ENCODE results near the gene PHACTR1.
"Not testable (repeated sequence)": the region's sequence is repeated elsewhere in the genome, so short reads cannot be mapped to it uniquely, and the experiment has no call there.

Gene PHACTR1

GRCh38 chr6:12903246-12903645 lies 186.7 kb downstream of the PHACTR1 start:
- no peak for DNase-seq (ENCODE audit: low spot score)

- DNase-seq (ENCODE audit: low spot score): no peak
These were observed 193.3 kb downstream of the PHACTR1 start for GRCh38 chr6:12909833-12910232.

GRCh38 chr6:12911427-12911826 lies 194.9 kb downstream of the PHACTR1 start:
- no peak for DNase-seq (ENCODE audit: low spot score)

DNA sequence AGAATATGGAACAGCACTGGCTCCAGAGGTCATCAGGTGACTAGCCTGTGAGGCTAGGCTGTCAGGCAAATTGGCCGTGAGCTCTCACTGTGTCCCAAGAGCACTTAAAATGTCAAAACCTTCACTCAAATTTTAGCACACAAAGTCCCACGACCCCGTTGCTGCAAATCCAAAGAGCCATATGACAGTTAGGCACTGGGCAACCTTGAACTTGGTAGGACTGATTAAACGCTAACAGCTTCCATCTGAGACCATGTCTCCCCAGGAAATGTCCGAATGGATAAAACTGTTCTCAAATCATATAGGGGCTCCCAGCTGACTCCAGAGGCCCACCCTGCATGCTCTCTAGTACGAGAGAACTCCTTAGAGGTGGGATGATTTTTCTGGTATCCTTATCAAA lies 196.6 kb downstream of the PHACTR1 start:
- DNase-seq (ENCODE audit: low spot score): no peak

DNA sequence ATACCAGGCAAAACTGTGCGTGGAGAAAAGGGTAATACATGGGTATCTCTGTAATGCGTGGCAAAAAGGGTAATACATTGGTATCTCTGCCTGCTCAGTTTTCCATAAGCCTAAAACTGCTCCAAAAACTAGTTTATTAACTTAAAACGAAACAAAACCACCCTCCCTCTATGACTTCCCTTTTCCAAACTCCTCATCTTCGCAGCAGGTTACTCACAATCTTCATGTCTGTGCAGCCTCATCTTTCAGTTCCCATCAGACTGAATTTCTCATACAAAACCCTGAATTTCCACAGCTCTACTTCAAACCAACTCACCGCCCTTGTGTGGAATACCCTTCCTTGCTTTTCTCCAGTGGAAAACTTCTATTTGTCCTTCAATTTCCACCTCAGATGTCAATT lies 199.4 kb downstream of the PHACTR1 start:
- no peak for DNase-seq (ENCODE audit: low spot score)

DNA sequence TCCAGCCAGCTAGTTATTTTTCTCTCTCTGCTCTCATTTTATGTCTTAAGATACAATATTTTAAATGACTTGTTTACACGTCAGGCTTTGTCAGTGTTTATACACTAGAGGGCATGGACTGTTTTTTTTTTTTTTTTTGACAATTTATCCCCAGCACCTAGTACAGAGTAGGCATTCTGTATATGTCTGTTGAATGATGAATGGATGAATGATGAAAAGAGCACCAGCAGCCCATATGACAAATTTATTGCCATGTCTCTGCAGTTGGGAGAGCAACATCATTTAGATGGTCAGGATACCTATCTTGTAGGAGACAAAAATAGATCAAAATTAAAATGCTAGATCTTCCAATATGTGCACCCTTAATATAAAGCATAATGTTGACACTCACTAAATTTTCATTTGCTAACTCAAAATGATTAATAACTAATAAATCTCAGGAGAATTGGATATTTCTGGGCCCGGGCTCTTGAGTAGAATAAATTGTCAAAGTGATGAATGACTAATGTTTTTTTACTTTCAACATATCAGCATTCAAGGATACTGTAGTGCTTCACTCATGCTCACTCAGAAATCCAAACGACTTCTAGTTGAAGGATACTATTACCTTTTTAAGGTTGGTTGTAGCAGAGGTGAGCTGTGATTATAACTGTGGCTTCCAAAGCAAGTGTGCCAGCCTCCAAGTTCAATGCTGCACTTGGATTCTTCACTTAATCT lies 200.0 kb downstream of the PHACTR1 start:
- no peak for DNase-seq (ENCODE audit: low spot score)

DNA sequence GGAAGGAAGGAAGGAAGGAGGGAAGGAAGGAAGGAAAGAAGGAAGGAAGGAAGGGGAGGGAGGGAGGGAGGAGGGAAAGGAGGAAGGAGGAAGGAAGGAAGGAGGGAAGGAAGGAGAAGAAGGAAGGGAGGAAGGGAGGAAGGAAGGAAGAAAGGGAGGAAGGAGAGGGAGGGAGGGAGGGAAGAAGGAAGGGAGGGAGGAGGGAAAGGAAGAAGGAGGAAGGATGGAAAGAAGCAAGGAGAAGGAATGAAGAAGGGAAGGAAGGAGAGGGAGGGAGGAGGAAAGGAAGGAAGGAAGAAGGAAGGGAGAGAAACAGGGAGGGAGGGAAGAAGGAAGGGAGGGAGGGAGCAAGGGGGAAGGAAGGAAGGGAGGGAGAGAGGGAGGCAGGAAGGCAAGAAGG lies 204.9 kb downstream of the PHACTR1 start:
- DNase-seq (ENCODE audit: low spot score): no peak

DNA sequence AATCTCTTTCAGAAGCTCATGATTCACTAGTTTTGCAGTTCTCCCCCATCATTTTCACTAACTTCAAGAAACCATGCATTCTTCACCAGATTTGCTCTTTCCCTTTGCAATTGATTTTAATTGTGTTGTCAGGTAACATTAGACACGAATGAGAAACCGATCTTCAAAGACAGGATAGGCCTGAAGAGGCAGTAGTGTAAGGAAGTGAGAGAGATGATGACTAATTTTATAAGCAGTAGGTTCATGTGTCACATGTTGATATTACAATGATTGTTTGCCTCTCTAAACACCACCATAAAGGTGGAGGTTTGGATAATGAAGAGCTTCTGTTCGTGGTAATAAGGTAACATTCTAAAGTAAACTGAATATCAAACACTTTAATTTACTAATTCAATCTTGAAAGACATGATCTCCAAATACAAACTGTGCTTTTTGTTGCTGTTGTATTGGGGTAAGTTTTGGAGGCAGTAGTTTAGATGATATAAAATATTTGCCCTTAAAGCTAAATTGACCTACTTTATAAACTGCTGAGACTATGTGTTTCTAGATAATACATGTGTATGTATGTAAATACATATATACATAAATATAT lies 207.2 kb downstream of the PHACTR1 start:
- DNase-seq (ENCODE audit: low spot score): no peak

- DNase-seq (ENCODE audit: low spot score): no peak
These were observed 208.3 kb downstream of the PHACTR1 start for GRCh38 chr6:12924911-12925310.

- DNase-seq (ENCODE audit: low spot score): no peak
These were observed 211.2 kb downstream of the PHACTR1 start for GRCh38 chr6:12927746-12928145.

- no peak for DNase-seq (ENCODE audit: low spot score)
These were observed 213.1 kb downstream of the PHACTR1 start for GRCh38 chr6:12929678-12930077.

DNA sequence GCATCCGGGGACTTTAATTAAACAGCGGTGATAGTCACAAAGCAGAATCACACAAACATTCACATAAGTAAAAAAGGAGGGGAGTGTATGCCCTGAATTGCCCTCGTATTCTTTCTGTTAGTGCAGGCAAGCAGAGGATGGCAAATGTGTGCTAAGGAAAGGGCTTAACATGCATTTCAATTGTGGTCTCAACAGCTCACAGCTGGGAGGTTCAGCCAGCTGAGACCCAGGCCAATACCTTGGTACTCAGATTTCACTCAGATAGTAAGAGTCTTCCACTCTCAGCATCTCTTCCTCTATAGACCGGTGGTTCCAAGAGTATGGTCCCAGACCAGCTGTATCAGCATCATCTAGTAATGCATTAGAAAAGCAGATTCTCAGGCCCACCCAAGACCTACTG lies 215.1 kb downstream of the PHACTR1 start:
- no peak for DNase-seq (ENCODE audit: low spot score)

GRCh38 chr6:12935637-12936036 lies 219.1 kb downstream of the PHACTR1 start:
- DNase-seq (ENCODE audit: low spot score): no peak

GRCh38 chr6:12937971-12938370 lies 221.4 kb downstream of the PHACTR1 start:
- no peak for DNase-seq (ENCODE audit: low spot score)

GRCh38 chr6:12939314-12939713 lies 222.7 kb downstream of the PHACTR1 start:
- DNase-seq (ENCODE audit: low spot score): no peak

GRCh38 chr6:12941422-12941821 lies 224.9 kb downstream of the PHACTR1 start:
- no peak for DNase-seq (ENCODE audit: low spot score)

- no peak for DNase-seq (ENCODE audit: low spot score)
These were observed 227.0 kb downstream of the PHACTR1 start for GRCh38 chr6:12943549-12943948.

DNA sequence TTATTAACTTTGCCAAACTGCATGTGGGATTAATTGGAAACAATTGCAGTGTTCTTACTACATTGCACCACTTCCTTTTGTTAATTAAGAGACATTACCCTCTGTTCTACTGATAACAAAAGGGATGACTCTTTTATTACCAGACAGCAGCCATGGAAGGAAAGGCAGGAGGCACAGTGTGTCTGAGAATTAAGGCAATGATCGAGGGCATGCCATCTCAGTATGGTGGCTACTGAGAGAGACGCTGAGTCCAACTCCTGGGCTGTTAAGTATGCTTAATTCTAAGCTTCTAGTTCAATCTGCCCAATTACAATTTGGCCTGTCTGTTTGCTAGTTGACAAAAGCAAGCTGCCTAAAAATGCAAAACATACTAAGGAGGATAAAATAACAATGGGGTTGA lies 227.4 kb downstream of the PHACTR1 start:
- no peak for DNase-seq (ENCODE audit: low spot score)

GRCh38 chr6:12944528-12944927 lies 228.0 kb downstream of the PHACTR1 start:
- not testable (repeated sequence) for DNase-seq (ENCODE audit: low spot score)

DNA sequence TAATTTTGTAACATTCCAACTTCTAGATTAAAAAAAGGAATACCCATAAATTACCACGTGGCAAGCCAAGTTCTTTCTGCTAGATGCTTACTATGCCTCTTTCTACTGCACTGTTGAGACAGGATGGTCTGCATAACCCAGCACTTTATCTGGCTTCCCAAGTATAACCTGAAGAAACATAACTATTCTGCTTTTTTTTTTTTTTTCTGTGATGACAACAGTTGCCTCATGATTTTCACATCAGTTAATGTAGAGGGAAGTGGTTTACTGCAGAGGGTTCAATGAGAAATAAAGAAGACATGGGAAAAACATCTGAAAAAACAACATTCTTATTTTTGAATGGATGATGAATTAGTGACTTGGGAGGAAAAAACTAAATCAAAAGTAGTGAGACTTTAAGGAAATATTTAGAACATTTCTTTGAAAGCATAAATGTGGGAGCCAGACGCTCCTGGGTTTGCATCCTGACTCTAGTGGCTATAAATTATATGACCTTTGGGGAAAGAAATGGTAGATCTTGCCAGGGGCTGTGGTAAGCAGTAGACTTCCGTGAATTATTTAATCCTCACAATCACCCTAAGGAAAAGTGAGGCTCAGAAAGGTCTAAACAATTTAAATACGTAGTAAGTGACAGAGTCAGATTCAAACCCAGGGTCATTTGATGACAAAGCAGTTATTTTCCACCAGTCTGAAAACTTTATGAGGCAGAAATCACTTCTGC lies 230.7 kb downstream of the PHACTR1 start:
- no peak for DNase-seq (ENCODE audit: low spot score)

DNA sequence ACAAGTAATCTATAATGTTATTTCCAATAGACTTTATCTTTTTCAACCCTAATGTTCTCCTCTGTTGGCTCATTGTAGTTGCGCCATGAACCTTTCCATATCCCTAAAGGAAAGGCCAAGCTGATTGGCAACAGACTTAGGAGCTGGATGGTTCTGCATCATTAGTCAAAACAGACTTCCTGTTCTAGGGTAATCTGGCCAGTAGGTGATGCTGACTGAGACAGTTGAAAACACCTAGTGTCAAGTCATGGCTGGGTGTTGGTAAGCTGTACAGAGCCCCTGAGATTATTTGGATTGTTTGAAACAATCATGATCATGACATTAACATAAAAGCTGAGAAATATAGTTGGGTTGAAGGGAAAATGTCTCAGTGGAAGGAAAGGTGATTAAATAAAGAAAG lies 231.4 kb downstream of the PHACTR1 start:
- DNase-seq (ENCODE audit: low spot score): no peak

DNA sequence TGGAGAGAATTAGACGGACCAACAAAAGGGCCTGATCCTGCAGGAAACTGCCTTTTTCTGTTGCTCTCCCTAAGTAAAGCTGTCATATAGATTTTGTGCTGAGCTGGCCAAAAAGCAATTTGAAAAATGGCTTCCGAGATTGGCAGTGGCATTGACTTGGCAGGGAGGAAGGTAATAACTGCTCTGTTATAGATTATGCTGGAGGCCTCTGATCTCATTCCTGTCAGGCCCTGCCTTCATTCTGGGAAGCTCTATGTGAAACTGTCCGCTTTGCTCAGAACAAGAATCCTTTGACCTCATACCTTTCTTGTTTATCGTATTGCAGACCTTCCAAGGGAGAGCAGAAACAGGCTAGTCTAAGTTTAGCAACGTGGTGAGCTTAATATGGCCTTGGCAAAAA lies 234.4 kb downstream of the PHACTR1 start:
- DNase-seq (ENCODE audit: low spot score): no peak

- DNase-seq (ENCODE audit: low spot score): no peak
These were observed 234.8 kb downstream of the PHACTR1 start for GRCh38 chr6:12951415-12951814.
